ENCODE results near the gene EXOSC1. TPM values are rescaled to one million over a fixed set of nuclear protein-coding genes. Genes with fewer than 3 reads are reported as not detected.

The EXOSC1 gene
- total RNA-seq, 2 donors from 2014 or later, result 22.5 to 35.5 TPM

GRCh38 chr10:97464226-97464625, 18.4 kb upstream of the EXOSC1 start:
- Histone ChIP-seq H3K9ac (ENCODE audit: low read depth in 2 of 2, low read length in 2 of 2) (no peak overlapping the region), H3K36me3 (peaks cover 18% of the 10 kb centered on the region), H3K4me1 (no peaks in the 10 kb centered on the region), H3K4me3 (no peak overlapping the region), H3K27ac (no peak overlapping the region), H3K9me3 (no peaks in the 10 kb centered on the region), H3K27me3 (no peaks in the 10 kb centered on the region)
- TF ChIP-seq CTCF (IDR thresholded peaks at IDR 0.05), result no peak
- no peak for DNase-seq
- intact Hi-C loops (cut with DNase I), result loop anchor here (5.0 kb wide), 1 partner anchor 88 kb away; no protein-coding TSS in a partner anchor

GRCh38 chr10:97463363-97464132, 17.7 kb upstream of the EXOSC1 start:
- peaks cover 25% of the 10 kb centered on the region for H3K36me3 ChIP-seq
- peak; percentile 53 for DNase-seq
- H3K4me1 ChIP-seq, result no peaks in the 10 kb centered on the region
- no peak overlapping the region for H3K27ac ChIP-seq
- H3K4me3 ChIP-seq, result no peak overlapping the region
- H3K9ac ChIP-seq (ENCODE audit: low read depth in 2 of 2, low read length in 2 of 2), result no peak overlapping the region
- TF ChIP-seq CTCF (IDR thresholded peaks at IDR 0.05), result peak; percentile 87
- H3K27me3 ChIP-seq, result no peaks in the 10 kb centered on the region
- intact Hi-C loops (cut with DNase I), result loop anchor here (5.0 kb wide), 1 partner anchor 89 kb away; no protein-coding TSS in a partner anchor
- H3K9me3 ChIP-seq, result no peaks in the 10 kb centered on the region

GRCh38 chr10:97462309-97462708, 16.5 kb upstream of the EXOSC1 start:
- Histone ChIP-seq H3K27ac (no peak overlapping the region), H3K4me1 (no peaks in the 10 kb centered on the region), H3K9me3 (no peaks in the 10 kb centered on the region), H3K27me3 (no peaks in the 10 kb centered on the region), H3K9ac (ENCODE audit: low read depth in 2 of 2, low read length in 2 of 2) (no peak overlapping the region), H3K36me3 (peaks cover 32% of the 10 kb centered on the region), H3K4me3 (no peak overlapping the region)
- intact Hi-C loops (cut with DNase I), result loop anchor here (5.0 kb wide), 1 partner anchor 90 kb away; no protein-coding TSS in a partner anchor
- DNase-seq, result no peak
- TF ChIP-seq CTCF (IDR thresholded peaks at IDR 0.05), result no peak

GRCh38 chr10:97459933-97460332, 14.1 kb upstream of the EXOSC1 start:
- no peak overlapping the region for H3K4me3 ChIP-seq
- intact Hi-C loops (cut with DNase I), result loop anchor here (5.0 kb wide), 1 partner anchor 92 kb away; no protein-coding TSS in a partner anchor
- peaks cover 37% of the 10 kb centered on the region for H3K36me3 ChIP-seq
- H3K4me1 ChIP-seq, result no peaks in the 10 kb centered on the region
- no peak for TF ChIP-seq CTCF (IDR thresholded peaks at IDR 0.05)
- no peak overlapping the region for H3K9ac ChIP-seq (ENCODE audit: low read depth in 2 of 2, low read length in 2 of 2)
- H3K27ac ChIP-seq, result no peak overlapping the region
- no peaks in the 10 kb centered on the region for H3K9me3 ChIP-seq
- no peak for DNase-seq
- H3K27me3 ChIP-seq, result no peaks in the 10 kb centered on the region

- no peaks in the 10 kb centered on the region for H3K27me3 ChIP-seq
- no peaks in the 10 kb centered on the region for H3K4me1 ChIP-seq
- TF ChIP-seq CTCF (IDR thresholded peaks at IDR 0.05), result no peak
- intact Hi-C loops (cut with DNase I), result no loop called here
- no peaks in the 10 kb centered on the region for H3K9me3 ChIP-seq
- no peak overlapping the region for H3K27ac ChIP-seq
- DNase-seq, result no peak
- no peak overlapping the region for H3K9ac ChIP-seq (ENCODE audit: low read depth in 2 of 2, low read length in 2 of 2)
- peaks cover 37% of the 10 kb centered on the region for H3K36me3 ChIP-seq
- H3K4me3 ChIP-seq, result no peak overlapping the region
These were observed 13.3 kb upstream of the EXOSC1 start for GRCh38 chr10:97459111-97459510.
